Stimulated activated CD8-positive, alpha-beta memory T cell treated with anti-CD3 and anti-CD28 coated beads, Interleukin-7, amount 100 ng/mL, for 4 hours (primary cell): ENCODE measurements around the gene FN3K.

Source experiments
- DNase-seq, 2 donors: peaks; one replicate each; pipeline ENCODE4 v3.0.0-alpha.2; 2020; ENCODE audit warnings: low read depth in 2 of 2

The FN3K gene

DNA sequence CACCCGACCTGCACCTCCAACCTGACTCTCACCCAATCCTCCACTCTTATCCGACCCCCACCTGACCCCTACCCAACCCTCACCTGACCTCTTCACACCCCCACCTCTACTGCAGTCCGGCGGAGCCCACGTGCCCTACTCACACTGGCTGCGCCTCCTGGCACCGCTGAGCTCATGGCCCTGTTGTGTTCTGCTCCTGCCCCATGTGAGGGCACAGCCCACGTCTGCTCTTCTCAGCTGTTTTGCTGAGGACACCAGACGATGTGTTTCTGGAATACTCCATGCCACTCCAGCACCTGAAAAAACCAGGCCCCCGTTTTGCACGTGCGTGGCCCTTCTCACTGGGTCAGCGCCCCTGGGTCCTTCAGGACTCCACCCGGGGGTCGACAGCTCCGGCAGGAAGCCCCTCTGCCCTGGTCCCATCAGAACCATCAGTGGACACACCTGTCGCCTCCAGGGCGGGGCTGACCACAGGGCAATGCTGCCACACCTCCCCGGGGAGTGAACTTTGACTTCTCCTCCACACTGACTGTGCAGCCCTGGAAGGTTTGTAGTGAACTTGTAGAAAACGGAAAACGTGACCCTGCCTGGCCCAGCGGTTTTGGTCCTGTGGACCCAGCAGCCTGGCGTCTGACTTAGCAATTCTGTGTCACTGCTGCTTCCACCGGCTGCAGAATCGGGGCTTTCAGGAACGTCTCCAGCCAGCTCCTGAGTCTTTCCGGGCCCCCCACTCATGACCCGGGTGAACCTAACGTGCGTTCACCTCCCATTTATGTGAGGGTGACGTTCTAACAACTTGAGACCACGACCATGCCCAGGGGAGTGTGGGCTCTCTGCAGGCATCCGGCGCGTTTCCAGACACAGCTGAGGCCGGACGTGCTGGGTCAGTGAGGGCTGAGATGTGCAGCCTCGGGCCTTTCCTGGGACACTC is 31.2 kb upstream of the FN3K start:
- no peak for DNase-seq

DNA sequence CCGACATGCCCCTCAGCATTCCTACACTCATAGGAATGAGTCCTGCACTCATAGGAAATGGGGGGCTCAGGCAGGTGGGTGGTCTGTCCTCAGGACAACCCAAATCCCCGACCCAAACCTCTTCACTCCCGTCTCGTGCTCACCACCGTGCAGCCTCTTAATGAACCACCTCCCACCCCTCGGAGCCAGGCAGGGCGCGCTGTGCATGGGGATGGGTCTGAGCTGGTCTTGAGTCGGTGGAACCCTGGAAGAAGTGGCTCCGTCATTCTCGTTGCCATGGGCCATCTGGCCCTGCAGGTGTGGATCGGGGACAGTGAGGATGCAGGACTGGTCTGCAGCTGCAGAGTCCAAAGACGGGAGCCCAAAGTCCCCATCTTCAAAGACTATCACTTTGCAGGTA is 30.5 kb upstream of the FN3K start:
- no peak for DNase-seq

DNA sequence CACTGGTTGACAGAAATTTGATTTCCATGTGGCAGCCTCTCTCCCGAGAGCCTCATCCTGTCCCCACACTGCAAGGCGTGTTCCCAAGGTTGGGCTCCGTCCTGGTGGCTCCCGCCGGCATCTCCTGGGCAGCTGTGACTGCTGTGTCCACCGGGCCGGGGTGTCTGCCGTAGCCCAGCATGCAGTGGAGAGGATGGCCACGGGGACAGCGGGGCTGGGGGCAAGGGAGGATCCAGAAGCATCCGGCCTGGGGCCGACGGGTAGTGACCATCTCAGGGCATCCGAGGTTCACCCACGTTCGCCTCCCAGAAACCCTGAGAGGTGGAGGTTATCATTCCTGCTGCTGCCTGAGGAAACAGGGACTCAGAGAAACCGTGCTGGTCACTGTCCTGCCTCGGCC is 29.7 kb upstream of the FN3K start:
- DNase-seq, result no peak

DNA sequence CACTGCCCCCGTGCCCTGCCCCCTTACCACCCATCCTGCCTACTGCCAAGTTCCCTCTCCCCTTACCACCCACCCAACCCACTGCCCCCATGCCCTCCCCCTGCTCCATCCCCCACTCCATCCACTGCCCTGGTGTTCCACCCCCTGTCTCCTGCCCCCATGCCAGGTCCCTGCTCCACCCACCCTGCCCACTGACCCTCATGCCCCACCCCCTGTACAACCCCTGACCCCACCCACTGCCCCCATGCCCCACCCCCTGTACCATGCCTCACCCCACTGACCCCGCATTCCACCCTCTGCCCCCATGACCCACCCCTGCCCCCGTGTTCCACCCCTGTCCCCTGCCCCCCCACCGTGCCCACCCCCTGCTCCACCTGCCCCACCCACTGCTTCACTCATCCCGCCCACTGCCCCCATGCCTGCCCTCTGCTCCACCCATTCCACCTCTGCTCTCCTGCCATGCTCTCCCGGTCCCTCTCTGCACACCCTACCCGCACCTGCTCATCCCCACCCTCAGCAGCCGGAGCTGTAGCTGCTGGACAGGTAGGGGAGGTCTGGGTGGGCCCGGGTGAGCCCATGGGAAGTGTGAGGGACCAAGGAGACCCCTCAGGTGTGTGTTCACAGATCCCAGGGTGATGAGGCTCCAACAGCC is 26.3 kb upstream of the FN3K start:
- DNase-seq, result no peak

DNA sequence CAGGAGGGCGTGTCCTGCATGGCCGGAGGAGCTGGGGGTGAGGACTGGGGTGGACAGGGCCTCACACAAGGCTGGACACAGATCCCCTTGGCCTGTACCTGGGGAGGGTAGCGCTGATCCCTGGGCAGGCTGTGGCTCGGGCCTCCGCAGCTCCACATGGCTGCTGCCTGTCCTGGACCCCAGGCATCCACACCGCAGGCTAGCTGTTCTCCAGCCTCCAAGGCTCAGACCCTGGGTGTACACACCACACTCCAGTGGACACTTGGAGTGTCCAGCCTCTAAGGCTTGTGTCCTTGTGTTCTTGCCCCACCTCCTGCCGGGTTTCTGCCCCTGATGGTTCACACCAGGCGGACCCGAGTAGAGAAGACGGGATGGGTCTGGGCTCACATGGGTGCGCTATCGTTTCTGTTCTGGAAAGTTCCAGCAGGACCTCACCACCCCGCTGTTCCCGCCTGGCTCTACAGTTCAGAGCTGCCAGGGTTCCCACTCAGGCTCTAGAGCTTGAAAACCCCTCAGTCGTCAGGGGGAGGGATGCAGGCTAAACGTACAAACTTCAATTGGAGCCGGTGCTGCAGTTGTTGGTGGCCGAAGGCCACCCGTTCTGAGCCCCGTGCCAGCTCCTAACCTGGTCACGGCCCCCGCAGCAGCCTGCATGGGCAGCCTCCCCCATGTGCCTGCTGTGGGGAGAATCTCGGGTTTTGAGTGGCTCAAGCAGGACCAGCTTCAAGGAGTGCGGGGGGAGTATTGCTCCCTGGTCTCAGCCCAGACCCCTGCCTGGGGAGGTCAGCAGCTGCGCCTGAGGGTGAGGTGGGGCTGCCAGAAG is 25.5 kb upstream of the FN3K start:
- DNase-seq, result no peak

DNA sequence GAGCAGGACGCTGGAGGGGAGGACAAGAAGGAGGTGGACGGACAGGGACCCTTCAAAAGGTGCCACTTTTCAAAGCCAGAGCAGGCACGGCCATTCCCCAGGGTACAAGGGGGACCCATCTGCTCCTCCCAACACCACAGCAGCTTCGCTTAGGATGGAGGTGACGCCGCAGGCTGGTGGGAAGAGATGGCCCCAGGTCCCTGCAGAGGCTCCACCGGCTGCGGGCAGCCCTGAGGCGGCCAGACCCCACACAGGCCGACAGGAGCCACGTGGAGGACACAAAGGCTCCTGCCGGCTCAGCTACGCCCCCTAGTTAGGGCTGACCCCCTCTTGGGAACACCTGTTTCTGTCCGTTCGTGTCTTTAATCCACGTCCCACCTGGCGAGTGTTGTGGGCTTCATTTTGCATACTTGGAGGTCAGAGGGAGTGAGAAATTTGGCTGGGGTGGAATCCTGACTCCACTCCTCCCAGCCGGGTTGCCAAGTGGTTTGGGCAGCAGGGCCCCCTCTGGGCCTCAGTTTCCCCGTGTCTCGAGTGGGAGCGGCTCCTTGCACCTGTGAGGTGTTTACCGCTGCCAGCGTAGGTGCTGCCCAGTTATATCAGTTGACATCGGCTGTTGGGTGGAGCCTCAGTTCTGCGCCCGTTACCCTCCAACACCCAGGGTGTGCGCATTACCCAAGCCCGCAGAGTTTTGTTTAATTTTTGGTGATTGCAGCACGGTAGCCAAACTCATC is 24.7 kb upstream of the FN3K start:
- no peak for DNase-seq

DNA sequence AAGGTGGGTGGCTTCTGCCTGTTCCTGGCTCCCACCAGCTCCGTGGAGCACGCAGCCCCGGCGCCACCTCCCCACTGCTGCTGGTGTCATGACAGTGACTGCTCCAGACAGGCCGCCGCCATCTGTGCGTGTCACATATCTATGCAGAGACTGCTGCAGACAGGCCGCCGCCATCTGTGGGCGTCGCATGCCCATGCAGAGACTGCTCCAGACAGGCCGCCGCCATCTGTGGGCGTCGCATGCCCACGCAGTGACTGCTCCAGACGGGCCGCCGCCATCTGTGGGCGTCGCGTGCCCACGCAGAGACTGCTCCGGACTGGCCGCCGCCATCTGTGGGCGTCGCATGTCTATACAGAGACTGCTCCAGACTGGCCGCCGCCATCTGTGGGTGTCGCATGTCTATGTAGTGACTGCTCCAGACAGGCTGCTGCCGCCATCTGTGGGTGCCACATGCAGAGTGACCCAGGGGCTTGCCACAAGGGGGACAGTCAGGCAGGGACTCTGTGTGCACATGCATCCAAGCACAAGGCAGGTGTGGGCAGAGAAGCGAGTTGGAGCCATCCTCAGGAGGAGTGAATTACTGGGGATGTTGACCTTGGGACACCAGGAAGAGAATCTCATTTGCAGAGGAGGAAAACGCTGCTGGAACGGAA is 22.2 kb upstream of the FN3K start:
- DNase-seq, result no peak

DNA sequence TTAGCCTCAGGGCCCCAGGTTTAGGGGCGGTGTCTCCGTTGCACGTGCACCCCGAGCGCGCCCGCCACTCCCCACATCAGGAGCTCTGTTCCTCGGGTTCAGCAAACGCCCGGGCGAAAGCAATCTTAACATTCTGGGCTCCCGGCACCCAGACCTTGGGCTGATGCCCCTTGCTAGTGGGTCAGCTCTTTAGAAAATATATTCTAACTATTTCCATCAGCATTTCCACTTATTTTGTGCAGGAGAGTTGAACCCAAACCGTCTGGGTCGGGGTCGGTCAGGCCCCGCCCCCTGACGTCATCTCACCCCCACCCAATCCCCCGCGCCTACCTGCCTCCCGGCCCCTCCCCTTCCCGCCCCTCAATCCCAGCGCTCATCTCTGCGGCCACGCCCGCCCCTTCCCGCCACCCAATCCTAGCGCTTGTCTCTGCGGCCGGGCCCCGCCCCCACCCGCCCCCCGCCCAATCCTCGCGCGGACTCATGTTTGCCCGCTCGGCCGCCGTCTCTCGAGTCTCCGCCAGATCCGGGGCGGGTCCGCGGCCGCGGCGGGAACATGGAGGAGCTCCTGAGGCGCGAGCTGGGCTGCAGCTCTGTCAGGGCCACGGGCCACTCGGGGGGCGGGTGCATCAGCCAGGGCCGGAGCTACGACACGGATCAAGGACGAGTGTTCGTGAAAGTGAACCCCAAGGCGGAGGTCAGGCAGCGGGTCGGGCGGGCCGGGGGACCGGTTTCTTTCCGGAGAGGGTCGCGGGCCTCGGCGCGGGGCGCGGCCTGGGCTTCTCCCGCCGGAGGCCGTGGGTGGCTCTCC is 19.0 kb upstream of the FN3K start, which contains the start of gene FN3KRP:
TSS of gene FN3KRP (plus strand) at position 504 of the 808 bp plus-strand sequence. CDS start at position 554, 50 bp downstream.
- peak; percentile 84 to 87 for DNase-seq

DNA sequence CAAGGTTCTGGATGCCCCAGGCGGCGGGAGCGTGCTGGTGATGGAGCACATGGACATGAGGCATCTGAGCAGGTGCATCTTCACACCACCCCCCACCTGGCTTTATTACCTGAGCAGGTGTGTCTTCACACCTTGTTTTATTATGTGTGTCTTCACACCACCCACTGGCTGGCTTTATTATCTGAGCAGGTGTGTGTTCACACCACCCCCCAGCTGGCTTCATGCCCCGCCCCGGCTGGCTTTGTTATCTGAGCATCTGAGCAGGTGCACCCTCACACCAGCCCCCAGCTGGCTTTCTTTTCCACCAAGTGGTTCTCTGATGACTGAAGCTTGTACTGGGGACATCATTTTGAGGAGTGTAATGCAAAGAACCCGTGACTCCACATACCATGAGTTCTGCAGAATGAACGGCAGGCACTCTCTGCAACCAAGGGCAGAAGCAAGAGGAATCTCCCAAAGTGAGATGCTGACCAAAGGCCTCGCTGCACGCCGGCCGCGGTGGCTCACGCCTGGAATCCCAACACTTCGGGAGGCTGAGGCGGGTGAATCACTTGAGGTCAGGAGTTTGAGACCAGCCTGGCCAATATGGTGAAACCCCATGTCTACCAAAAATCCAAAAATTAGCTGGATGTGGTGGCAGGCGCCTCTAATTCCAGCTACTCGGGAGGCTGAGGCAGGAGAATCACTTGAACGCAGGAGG is 16.3 kb upstream of the FN3K start:
- DNase-seq, result no peak

DNA sequence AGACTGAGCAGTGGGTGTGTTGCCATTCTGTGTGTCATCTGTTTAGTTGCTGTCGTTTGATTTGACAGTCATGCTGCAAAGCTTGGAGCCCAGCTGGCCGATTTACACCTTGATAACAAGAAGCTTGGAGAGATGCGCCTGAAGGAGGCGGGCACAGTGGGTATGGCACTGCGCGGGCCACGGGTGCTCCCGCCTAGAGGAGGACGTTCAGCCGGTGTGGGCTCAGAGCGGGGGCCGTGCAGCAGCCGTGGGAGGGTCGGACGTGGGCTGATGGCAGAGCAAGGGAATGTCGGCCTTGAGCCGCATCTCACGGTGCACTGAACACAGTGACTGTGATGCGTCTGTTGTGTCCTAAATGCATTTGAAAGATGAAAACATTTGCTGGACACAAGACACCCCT is 15.2 kb upstream of the FN3K start:
- no peak for DNase-seq

DNA sequence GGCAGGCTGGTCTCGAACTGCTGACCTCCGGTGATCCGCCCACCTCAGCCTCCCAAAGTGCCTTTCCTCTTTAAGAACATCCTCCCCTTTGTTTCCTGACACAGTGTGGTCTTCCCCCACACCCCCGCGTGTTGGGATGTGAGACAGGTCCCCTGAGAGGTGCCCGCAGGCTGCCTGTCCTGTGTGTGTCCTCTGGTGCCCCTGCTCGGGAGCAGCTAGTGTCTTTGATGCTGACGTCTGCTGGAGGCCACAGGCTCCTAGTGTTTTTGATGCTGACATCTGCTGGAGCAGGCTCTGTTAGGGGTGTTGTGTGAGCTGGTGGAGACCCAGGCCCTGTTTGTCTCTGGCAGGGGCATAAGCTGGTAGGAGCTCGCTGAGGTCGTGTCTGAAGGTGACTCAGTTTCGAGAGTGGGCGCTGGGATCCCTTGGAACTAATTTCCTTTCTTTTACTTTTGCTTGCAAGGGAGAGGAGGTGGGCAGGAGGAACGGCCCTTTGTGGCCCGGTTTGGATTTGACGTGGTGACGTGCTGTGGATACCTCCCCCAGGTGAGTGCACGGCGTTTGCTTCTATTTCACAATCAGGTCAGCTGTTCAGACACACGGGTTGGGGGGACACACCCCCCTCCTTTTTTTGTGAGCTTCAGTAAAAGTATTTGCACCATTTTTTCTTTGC is 12.9 kb upstream of the FN3K start:
- no peak for DNase-seq

DNA sequence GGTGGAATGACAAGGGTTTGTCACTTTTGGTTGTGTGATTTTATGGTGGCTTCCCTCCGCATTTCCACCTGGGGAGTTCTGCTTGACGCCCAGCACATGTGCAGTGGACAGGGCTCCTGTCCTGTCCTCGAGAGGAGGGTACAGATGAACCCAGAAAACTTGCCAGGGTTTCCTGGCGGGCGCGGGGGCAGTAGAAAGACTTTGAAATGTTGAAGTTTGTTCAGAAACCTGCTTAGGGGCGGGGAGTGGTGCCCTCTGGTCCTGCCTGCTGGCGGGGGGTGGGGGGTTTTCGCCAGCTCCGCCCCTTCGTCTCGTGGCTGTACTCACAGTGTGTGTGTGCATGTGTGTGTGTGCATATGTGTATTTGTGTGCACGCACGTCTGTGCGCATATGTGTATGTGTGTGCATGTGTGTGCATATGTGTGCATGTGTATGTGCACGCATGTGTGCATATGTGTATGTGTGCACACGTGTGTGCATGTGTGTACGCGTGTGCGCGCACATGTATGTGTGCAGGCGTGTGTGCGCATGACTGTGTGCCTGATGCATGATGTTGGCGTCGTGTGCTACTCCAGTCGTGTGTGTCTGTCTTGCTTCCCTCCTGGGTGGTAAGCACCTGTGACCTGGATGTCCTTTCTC is 12.1 kb upstream of the FN3K start:
- DNase-seq, result no peak

DNA sequence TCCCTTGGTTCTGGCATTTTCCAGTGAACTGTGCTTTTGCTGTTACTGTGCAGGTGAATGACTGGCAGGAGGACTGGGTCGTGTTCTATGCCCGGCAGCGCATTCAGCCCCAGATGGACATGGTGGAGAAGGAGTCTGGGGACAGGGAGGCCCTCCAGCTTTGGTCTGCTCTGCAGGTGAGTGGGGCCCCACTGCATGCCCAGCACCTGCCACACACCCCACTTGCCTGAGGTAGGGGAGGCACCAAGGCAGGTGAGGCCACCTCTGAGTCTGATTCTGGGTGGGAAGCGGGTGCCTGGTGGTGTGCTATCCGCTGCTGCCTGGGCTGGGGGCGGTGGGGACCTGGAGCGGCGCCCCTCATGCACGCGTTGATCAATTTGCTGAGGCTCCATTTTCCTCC is 9.0 kb upstream of the FN3K start:
- DNase-seq, result no peak

DNA sequence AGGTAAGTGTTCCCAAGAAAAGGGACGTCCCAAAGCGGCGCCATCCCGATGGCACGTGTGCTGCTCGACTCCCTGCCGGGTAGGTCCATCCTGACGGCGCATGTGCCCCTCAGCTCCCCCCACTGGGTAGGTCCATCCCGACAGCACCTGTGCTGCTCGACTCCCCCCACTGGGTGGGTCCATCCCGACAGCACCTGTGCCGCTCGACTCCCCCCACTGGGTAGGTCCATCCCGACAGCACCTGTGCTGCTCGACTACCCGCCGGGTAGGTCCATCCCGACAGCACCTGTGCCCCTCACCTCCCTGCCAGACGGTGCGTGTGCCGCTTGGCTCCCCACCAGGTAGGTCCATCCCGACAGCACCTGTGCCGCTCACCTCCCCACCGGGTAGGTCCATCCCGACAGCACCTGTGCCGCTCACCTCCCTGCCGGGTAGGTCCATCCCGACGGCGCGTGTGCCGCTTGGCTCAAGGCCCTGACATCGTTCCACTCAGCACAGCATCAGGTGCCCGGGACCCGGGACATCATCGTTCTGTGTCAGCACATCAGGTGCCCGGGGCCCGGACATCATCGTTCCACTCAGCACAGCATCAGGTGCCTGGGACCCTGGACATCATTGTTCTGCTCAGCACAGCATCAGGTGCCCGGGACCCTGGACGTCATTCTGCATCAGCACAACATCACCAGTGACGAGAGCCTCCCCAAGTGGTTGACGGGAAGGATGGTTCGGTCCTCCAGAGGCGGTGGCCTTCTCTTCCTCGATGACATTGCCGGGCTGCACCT is 5.7 kb upstream of the FN3K start:
- DNase-seq, result no peak

DNA sequence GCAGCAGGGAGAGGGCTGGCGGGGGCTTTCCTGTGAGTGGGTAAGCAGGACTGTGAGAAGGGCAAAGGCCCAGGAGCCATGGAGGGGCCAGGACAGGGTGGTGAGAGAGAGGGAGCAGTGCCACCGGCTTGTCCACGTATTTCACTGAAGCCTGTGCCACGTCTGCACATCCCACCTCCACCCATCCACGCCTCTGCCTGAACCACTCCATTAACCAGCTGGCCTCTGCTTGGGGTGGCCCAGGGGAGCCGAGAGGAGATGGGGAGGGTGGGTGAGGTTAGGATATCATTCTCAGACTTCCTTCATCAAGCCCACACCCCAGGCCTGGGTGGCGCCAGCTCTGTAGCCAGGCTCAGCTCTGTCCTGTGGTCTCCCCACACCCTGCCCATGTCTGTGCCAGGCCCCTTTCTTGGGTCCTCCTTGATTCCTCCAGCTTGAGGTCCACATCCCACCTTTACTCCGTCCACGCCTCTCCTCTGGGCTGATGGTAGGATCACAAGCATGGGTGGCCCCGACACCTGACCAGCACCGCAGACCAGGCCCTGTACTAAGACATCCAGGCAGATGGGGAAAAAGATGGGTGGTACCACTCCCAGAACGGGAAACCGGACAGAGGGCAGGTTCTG is 3.2 kb upstream of the FN3K start:
- no peak for DNase-seq

DNA sequence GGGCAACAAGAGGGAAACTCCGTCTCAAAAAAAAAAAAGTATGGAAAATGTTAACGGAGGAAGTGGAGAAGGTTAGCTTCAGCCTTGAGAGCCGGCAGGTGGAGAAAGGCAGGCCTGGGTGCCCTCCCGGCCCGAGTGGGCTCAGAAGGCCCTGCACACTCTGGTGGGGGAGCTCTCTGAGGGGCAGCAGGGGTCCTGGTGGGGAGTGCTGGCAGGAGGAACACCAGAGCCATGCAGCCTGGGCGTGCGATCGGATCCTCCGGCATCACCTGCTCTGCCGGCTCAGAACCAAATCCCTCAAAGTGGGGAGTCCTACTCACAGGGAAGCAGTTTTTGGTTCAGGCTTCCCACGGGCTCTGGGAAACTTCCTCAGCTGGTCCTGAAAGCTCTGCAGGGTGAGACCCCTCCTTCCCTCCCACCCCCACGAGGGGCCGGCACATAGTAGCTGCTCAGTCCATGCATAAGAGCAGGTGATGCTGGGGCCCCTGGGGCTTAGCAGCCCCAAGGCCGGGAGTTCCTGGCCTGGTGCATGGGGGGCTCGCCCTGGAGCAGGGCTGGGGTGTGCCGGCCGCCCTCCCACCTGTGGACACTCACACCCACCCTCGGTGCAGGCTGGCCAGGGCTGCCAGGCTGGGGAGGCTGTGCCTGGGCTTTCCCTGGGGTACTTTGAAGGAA is 1.2 kb downstream of the FN3K start:
- DNase-seq, result no peak
